NT2/D1 (cell line): ENCODE measurements around the gene TBCD.

ENCODE experiments used
- YY1 ChIP-seq: IDR thresholded peaks from 2 replicates; pipeline ENCODE4 v1.6.1; 2011; ENCODE audit not compliant: insufficient read length, insufficient read depth
- ZNF274 ChIP-seq: IDR thresholded peaks from 2 replicates; pipeline ENCODE4 v1.6.1; 2011; ENCODE audit warnings: mild to moderate bottlenecking, low read depth, low read length

DNA sequence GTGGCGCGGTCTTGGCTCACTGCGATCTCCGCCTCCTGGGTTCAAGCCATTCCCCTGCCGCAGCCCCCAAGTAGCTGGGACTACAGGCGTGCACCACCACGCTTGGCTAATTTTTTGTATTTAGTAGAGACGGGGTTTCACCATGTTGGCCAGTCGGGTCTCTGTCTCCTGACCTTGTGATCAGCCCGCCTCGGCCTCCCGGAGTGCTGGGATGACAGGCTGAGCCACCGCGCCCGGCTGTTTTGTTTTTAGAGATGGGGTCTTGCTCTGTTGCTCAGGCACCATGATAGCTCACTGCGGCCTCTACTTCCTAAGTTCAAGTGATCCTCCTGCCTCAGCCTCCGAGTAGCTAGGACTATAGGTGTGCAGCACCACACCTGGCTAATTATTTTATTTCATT lies 60.7 kb downstream of the TBCD start:
- no peak for TF ChIP-seq YY1
- no peak for TF ChIP-seq ZNF274
